K562 (cell line): ENCODE data around the gene LCE7A. TPM values are rescaled to one million over a fixed set of nuclear protein-coding genes. Genes with fewer than 3 reads are reported as not detected.

Source experiments
- ATAC-seq: fragments of 200-7000 bp; cut with Tn5 transposase; 3 replicates; pipeline ENCODE4 v1.9.1; 2020; ENCODE audit warnings: moderate library complexity
- BruUV-seq: library from RNA; stranded (reverse); fragments of 400-500 nt; replicated peaks from 2 replicates; lab custom pipeline; 2021; lab: Mats Ljungman, UMichigan
- CTCF ChIA-PET: fragments of 300-600 bp; formaldehyde crosslinking; extraction: SDS; loops from one replicate; lab custom pipeline; 2021; ENCODE audit warnings: low intra/inter-chr PET ratio; lab: Yijun Ruan, JAX
- POLR2A ChIA-PET: fragments of 300-600, 350-650 bp; sonication (Branson Sonifier 250); formaldehyde crosslinking; extraction: SDS; loops from one replicate; lab custom pipeline; 2021; ENCODE audit warnings: antibody characterized with exemption, inconsistent platforms; lab: Yijun Ruan, JAX
- DNase-seq, 4 experiments: peaks; one replicate each; pipeline versions ENCODE4 v3.0.0 to v3.0.0-alpha.2; 2011 to 2018; ENCODE audit warnings: low spot score in 3 of 4, mixed read lengths in 3 of 4; ENCODE audit errors: extremely low read depth in 1 of 4
- FAIRE-seq: peaks from 2 replicates; lab custom pipeline; 2011; peaks lifted over from hg19 to GRCh38; lab: Jason Lieb, UNC
- H2AFZ ChIP-seq: 2 replicates; pipeline ENCODE4 v1.6.0; 2011; ENCODE audit warnings: low read depth, low read length, control low read depth, inconsistent platforms
- H3K27ac ChIP-seq: fragments of 200-600 bp; 3 replicates; pipeline ENCODE4 v1.8.0; 2011; ENCODE audit warnings: low read depth, mild to moderate bottlenecking, control low read depth, inconsistent platforms, low read length, moderate library complexity, mixed read lengths; ENCODE audit errors: extremely low read depth
- H3K27me3 ChIP-seq, 2 experiments: fragments of 300-600 bp in 1 of 2; 2 replicates in 1 of 2; 3 replicates in 1 of 2; pipeline versions ENCODE4 v1.6.0 to v1.8.0; 2011; ENCODE audit warnings: inconsistent platforms in 2 of 2, low read length in 2 of 2, mild to moderate bottlenecking in 1 of 2, mixed read lengths in 1 of 2, moderate library complexity in 1 of 2; ENCODE audit not compliant: control insufficient read depth in 2 of 2, insufficient read depth in 2 of 2
- H3K36me3 ChIP-seq: fragments of 300-600 bp; 3 replicates; pipeline ENCODE4 v1.8.0; 2011; ENCODE audit warnings: mild to moderate bottlenecking, low read length, inconsistent platforms; ENCODE audit not compliant: control insufficient read depth, insufficient read depth
- H3K4me1 ChIP-seq, 2 experiments: fragments of 200-600 bp in 1 of 2; replicated peaks in 1 of 2; 2 replicates in 1 of 2; 3 replicates in 1 of 2; pipeline versions ENCODE4 v1.5.1 to v1.8.0; 2011; ENCODE audit warnings: inconsistent platforms in 2 of 2, low read length in 2 of 2, mild to moderate bottlenecking in 1 of 2, mixed read lengths in 1 of 2, moderate library complexity in 1 of 2; ENCODE audit not compliant: control insufficient read depth in 2 of 2, insufficient read depth in 2 of 2
- H3K4me2 ChIP-seq: 2 replicates; pipeline ENCODE4 v1.6.1; 2011; ENCODE audit warnings: low read length, control low read depth, inconsistent platforms, mixed read lengths; ENCODE audit not compliant: insufficient read depth
- H3K4me3 ChIP-seq: fragments of 200-600 bp; sonication (generic), shearing (Covaris generic); 2 replicates; pipeline ENCODE4 v1.5.1; 2016; ENCODE audit warnings: control low read depth, inconsistent platforms
- H3K79me2 ChIP-seq: fragments of 200-600 bp; 3 replicates; pipeline ENCODE4 v1.8.0; 2011; ENCODE audit warnings: low read length, inconsistent platforms; ENCODE audit not compliant: control insufficient read depth, insufficient read depth
- H3K9ac ChIP-seq, 2 experiments: 2 replicates each; pipeline versions ENCODE4 v1.6.0 to v1.6.1; 2011; ENCODE audit warnings: low read depth in 2 of 2, low read length in 2 of 2, control low read depth in 1 of 2, inconsistent platforms in 1 of 2, mild to moderate bottlenecking in 1 of 2, mixed read lengths in 1 of 2; ENCODE audit not compliant: insufficient read depth in 1 of 2
- H3K9me1 ChIP-seq: one replicate; pipeline ENCODE4 v1.6.0; 2011; ENCODE audit warnings: inconsistent platforms, mild to moderate bottlenecking, low read length, moderate library complexity; ENCODE audit not compliant: control insufficient read depth, insufficient read depth
- H3K9me3 ChIP-seq: replicated peaks from 2 replicates; pipeline ENCODE4 v1.5.1; 2011; ENCODE audit warnings: low read depth, low read length, inconsistent platforms; ENCODE audit not compliant: control insufficient read depth, insufficient read depth
- H4K20me1 ChIP-seq: replicated peaks from 2 replicates; pipeline ENCODE4 v1.6.1; 2011; ENCODE audit warnings: low read length, inconsistent platforms, mixed read lengths; ENCODE audit not compliant: control insufficient read depth, insufficient read depth
- FOS ChIP-seq: IDR thresholded peaks from 3 replicates; pipeline ENCODE4 v1.6.1; 2011; ENCODE audit not compliant: insufficient read length; ENCODE audit errors: extremely low read depth
- GATAD2A ChIP-seq: fragments of 450-650 bp; IDR thresholded peaks from 2 replicates; pipeline ENCODE4 v1.6.1; 2017
- IRF1 ChIP-seq: sonication (generic); formaldehyde crosslinking; IDR thresholded peaks from 2 replicates; pipeline ENCODE4 v1.8.0; 2022; ENCODE audit warnings: missing genetic modification reagents, mild to moderate bottlenecking, borderline replicate concordance
- NONO ChIP-seq, 2 experiments: fragments of 200-400 bp in 1 of 2; fragments of 450-650 bp in 1 of 2; formaldehyde crosslinking in 1 of 2; IDR thresholded peaks; 2 replicates each; pipeline ENCODE4 v1.6.1; 2017; ENCODE audit warnings: low read depth in 2 of 2, mild to moderate bottlenecking in 2 of 2, moderate library complexity in 2 of 2, low read length in 1 of 2
- SMAD2 ChIP-seq: fragments of 150-350 bp; IDR thresholded peaks from 2 replicates; pipeline ENCODE4 v1.6.1; 2014; ENCODE audit warnings: low read depth, mild to moderate bottlenecking, low read length
- WGBS: fragments of 100-300 bp; shearing (Covaris generic); methylation state at CpG from one replicate; pipeline ENCODE4 v1.1.6; 2016; ENCODE audit warnings: low coverage, mixed read lengths; ENCODE audit not compliant: insufficient coverage; ENCODE audit errors: missing lambda C conversion rate; 5-methylcytosine and 5-hydroxymethylcytosine counted together
- in situ Hi-C: fragments of 300-500 bp; cut with MboI; formaldehyde crosslinking; loops from 4 replicates; pipeline ENCODE4 v1.15.0; 2018; ENCODE audit warnings: inconsistent platforms, mixed read lengths
- intact Hi-C: fragments of 100-400 bp; cut with micrococcal nuclease; formaldehyde crosslinking; loops from 2 replicates; pipeline ENCODE4 v1.14.2; 2022
- polyA plus RNA-seq, 8 experiments: library from polyadenylated mRNA; depleted of rRNA in 4 of 8; stranded (reverse) in 5 of 8; unstranded in 3 of 8; fragments of >200 nt; fragmentation: Nextera tagmentation in 2 of 8; fragmentation: Illumina TruSeq in 1 of 8; extraction: Ambion mirVana in 2 of 8; extraction: Trizol in 1 of 8; gene quantifications; 2 replicates each; pipeline versions ENCODE4 v1.2.1 to v1.2.3, GENCODE V29; 2011 to 2014; ENCODE audit warnings: inconsistent platforms in 1 of 8, missing spikeins in 1 of 8
- total RNA-seq, 7 experiments: library from RNA; depleted of rRNA in 6 of 7; stranded (reverse); fragments of >200 nt in 6 of 7; fragmentation: Illumina TruSeq in 2 of 7; extraction: Trizol in 2 of 7; gene quantifications; 2 replicates each; pipeline versions ENCODE4 v1.2.1 to v1.2.3, GENCODE V29; 2011 to 2021; ENCODE audit warnings: low replicate concordance in 1 of 7

The LCE7A gene
- total and polyA plus RNA-seq, 9 of the 15 experiments (the other 6 are each of a cell fraction or from before 2014, with no cell fraction given): not detected

GRCh38 chr1:152811671-152812070 lies 48.1 kb upstream of the LCE7A start, which contains the start of gene LCE1B (continued):
- no peak for TF ChIP-seq NONO (IDR thresholded peaks at IDR 0.05; ENCODE audit: low read depth in 2 of 2, low read length in 1 of 2)
- no peak for TF ChIP-seq SMAD2
- TF ChIP-seq IRF1 (CRISPR knock-in tag): no peak

- H3K9me1 ChIP-seq: no peaks in the 10 kb centered on the region
- H2AFZ ChIP-seq: no peak overlapping the region
- WGBS: 1% methylated on average over 6 of the region's 6 CpGs
- ATAC-seq (no peak), DNase-seq (no peak), FAIRE-seq (no peak)
- no peak overlapping the region for H3K4me2 ChIP-seq
- no peaks in the 10 kb centered on the region for H3K79me2 ChIP-seq
- no peaks in the 10 kb centered on the region for H3K9me3 ChIP-seq
- ChIA-PET CTCF (no interaction called here), POLR2A (interaction anchor here (0.7 kb wide), 1 partner anchor 22 kb away, joined by 3 read pairs; no protein-coding TSS in a partner anchor)
- H3K27me3 ChIP-seq: no peaks in the 10 kb centered on the region
- no peaks in the 10 kb centered on the region for H4K20me1 ChIP-seq
- no peak overlapping the region for H3K4me3 ChIP-seq
- H3K4me1 ChIP-seq: no peaks in the 10 kb centered on the region
- H3K36me3 ChIP-seq: no peaks in the 10 kb centered on the region
- TF ChIP-seq GATAD2A: no peak
- TF ChIP-seq FOS: no peak
- no peak overlapping the region for H3K27ac ChIP-seq
- in situ Hi-C loops (no loop called here), intact Hi-C loops (no loop called here)
- H3K9ac ChIP-seq: no peak overlapping the region
- no TSS peak for BruUV-seq
These were observed 42.5 kb upstream of the LCE7A start for GRCh38 chr1:152817309-152817708.
